OCI-LY3 (cell line): ENCODE measurements around the gene FUT2.

ENCODE experiments used
- EZH2phosphoT487 ChIP-seq: fragments of 200-600 bp; shearing (Covaris generic); IDR thresholded peaks from 2 replicates; pipeline ENCODE4 v1.6.1; 2018; ENCODE audit warnings: antibody characterized with exemption, mixed run types, low read depth
- TF ChIP-seq, protein P1 (sequence below): fragments of 200-600, 300-600 bp; sonication (generic); IDR thresholded peaks from 2 replicates; pipeline ENCODE4 v1.5.1; 2014; ENCODE audit warnings: antibody characterized with exemption, low read length, low read depth

DNA sequence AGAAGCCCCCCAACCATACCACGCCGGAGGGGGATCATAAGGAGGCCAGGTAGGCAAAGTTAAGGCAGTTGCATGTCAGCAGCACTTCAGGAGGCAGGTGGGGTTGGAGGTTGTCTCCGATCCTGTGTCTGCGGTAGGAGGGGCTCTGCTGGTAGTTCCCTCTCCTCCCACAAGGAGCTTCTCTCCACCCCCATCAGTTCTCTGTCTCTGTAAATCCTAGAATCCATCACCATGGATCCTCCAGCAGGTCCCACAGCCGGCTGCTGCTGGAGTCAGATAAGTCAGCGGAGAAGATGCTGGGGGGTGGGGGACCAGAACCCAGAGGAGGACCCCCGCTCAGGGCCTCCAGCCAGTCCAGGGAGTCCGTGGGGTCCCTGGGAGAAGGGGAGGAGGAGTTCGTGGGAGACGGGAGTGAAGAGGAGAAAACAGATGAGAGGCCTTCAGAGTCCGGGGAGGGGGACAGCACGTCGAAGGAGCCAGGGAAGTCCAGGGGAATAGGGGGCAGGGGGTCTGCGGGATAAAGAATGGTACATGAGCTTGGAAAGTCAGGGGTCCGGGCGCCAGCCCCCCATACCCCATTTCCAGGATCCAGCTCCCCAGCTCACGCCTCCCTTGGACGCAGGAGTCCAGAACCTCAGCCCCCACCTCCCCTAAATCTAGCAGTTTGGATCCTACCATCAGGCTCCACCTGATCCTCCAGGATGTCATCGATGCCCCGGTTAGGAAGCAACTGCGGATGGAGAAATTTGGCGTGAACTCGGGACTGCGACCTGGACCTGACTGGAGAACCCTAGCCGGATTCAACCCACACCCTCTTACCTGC is 17.5 kb downstream of the FUT2 start:
- TF ChIP-seq, protein P1, sequence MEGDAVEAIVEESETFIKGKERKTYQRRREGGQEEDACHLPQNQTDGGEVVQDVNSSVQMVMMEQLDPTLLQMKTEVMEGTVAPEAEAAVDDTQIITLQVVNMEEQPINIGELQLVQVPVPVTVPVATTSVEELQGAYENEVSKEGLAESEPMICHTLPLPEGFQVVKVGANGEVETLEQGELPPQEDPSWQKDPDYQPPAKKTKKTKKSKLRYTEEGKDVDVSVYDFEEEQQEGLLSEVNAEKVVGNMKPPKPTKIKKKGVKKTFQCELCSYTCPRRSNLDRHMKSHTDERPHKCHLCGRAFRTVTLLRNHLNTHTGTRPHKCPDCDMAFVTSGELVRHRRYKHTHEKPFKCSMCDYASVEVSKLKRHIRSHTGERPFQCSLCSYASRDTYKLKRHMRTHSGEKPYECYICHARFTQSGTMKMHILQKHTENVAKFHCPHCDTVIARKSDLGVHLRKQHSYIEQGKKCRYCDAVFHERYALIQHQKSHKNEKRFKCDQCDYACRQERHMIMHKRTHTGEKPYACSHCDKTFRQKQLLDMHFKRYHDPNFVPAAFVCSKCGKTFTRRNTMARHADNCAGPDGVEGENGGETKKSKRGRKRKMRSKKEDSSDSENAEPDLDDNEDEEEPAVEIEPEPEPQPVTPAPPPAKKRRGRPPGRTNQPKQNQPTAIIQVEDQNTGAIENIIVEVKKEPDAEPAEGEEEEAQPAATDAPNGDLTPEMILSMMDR, result no peak
- TF ChIP-seq EZH2phosphoT487, result no peak
